ENCODE data around the gene COQ2. TPM values are rescaled to one million over a fixed set of nuclear protein-coding genes. Genes with fewer than 3 reads are reported as not detected.

The COQ2 gene
- total RNA-seq, 2 experiments from 2014 or later = 12.1 to 14.4 TPM

DNA sequence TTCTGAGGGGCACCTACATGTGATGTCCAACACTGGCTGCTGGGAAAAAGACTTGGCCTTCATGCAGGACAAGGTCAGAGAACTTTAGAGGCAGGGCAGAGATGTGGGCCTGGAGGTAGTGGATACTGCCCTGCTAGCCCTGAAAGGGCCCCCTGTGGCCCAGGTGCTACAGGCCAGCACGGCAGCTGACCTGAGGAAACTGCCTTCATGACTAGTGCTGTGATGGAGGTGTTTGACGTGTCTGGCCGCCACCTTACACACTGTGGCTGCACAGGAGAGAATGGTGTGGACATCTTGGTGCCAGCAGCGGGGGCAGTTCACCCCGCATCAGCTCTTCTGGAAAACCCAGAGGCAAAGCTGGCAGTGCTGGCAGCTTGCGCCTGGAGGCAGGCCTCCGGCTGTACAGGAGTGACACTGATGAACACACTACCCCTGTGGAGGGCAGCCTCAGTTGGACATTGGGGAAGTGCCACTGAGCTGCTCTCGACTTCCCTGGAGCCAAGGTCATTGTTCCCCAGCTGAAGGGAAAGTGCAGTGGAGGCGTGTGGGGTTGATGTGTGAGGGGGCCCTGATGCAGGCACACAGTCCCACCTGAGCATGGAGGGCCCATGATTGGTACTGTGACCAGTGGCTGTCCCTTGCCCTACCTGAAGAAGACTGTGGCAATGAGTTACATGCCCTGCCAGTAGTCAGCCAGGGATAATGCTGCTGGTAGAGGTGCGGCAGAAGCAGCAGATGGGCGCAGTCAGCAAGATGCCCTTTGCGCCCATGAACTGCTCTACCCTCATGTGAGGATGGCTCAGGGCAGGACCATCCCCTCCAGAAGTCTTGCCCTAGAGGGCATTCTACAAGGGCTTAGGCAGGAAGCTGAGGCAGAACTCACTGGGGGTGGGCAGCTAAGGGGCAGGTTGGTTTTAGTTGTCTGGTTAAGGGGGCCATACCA, 36.9 kb downstream of the COQ2 start:
- no peaks in the 10 kb centered on the region for H3K9me2 ChIP-seq (ENCODE audit: insufficient read depth, low read length)
- H3K4me3 ChIP-seq (ENCODE audit: low read depth, low read length, poor library complexity, severe bottlenecking) = no peak overlapping the region
- no peaks in the 10 kb centered on the region; the same call in 1 of the 2 replicates for H3K36me3 ChIP-seq (ENCODE audit: insufficient read depth, low read length)
- no peak overlapping the region for H3K27ac ChIP-seq (ENCODE audit: low read depth, low read length, poor library complexity, severe bottlenecking)
- DNase-seq (ENCODE audit: low spot score) = no peak
- no peaks in the 10 kb centered on the region for H4K20me1 ChIP-seq (ENCODE audit: insufficient read depth, low read length)
- TF ChIP-seq EZH2phosphoT487 (IDR thresholded peaks at IDR 0.05; ENCODE audit: borderline replicate concordance, low read depth, low read length) = no peak
- TF ChIP-seq CTCF (conservative IDR thresholded peaks at IDR 0.05; ENCODE audit: low read length) = no peak
- no peaks in the 10 kb centered on the region for H3K79me2 ChIP-seq (ENCODE audit: insufficient read depth, low read depth, low read length)
- H3K4me1 ChIP-seq (ENCODE audit: insufficient read depth, low read length, poor library complexity, severe bottlenecking) = peaks cover 5% of the 10 kb centered on the region
- ChIA-PET POLR2A (interaction anchor here (1.1 kb wide), 1 partner anchor 36 kb away, joined by 3 read pairs; the partner anchor contains the start of gene COQ2), CTCF (ENCODE audit: unreplicated experiment) (interaction anchor here (0.8 kb wide), 1 partner anchor 10 kb away, joined by 4 read pairs; no protein-coding TSS in a partner anchor)
- intact Hi-C loops (cut with micrococcal nuclease; ENCODE audit: unreplicated experiment) = no loop called here
- H2AFZ ChIP-seq (ENCODE audit: low read length) = no peak overlapping the region
- no peaks in the 10 kb centered on the region for H3K9me3 ChIP-seq (ENCODE audit: low read length)
- H3K4me2 ChIP-seq (ENCODE audit: low read length) = no peak overlapping the region
- BruUV-seq (replicated peaks) = no TSS peak

DNA sequence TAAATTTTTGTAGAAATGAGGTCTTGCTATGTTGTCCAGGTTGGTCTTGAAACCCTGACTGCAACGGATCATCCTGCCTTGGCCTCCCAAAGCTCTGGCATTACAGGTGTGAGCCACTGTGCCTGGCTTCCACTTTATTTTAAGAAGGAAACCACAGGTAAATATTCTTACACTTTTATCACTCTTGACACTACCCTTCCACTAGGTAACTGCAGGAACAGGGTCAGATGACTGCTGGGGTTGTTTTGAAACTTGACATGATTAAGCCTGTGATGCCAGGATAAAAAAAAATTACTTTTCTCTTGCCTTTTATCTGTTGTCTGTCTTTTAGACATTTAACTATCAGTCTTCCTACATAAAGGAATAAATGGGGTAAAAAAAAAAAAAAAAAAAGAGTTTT, 43.5 kb downstream of the COQ2 start:
- Histone ChIP-seq H3K4me2 (ENCODE audit: low read length) (peak overlapping the region; percentile 72), H3K4me3 (ENCODE audit: low read depth, low read length, poor library complexity, severe bottlenecking) (peak overlapping the region; percentile 35), H3K9me2 (ENCODE audit: insufficient read depth, low read length) (no peaks in the 10 kb centered on the region), H3K27ac (ENCODE audit: low read depth, low read length, poor library complexity, severe bottlenecking) (peak overlapping the region; percentile 90), H3K36me3 (ENCODE audit: insufficient read depth, low read length) (no peaks in the 10 kb centered on the region), H3K9me3 (ENCODE audit: low read length) (no peaks in the 10 kb centered on the region), H3K4me1 (ENCODE audit: insufficient read depth, low read length, poor library complexity, severe bottlenecking) (peaks cover 61% of the 10 kb centered on the region), H2AFZ (ENCODE audit: low read length) (no peak overlapping the region), H4K20me1 (ENCODE audit: insufficient read depth, low read length) (no peaks in the 10 kb centered on the region), H3K79me2 (ENCODE audit: insufficient read depth, low read depth, low read length) (no peaks in the 10 kb centered on the region)
- ChIA-PET CTCF (ENCODE audit: unreplicated experiment) (interaction anchor here (1.5 kb wide), 2 partner anchors 10 to 128 kb away, joined by 3 to 4 read pairs; no protein-coding TSS in a partner anchor), POLR2A (interaction anchor here (0.5 to 1.7 kb wide), 14 partner anchors 9 to 182 kb away, joined by 3 to 13 read pairs (median 3); no protein-coding TSS in a partner anchor)
- peak; percentile 28 for DNase-seq (ENCODE audit: low spot score)
- BruUV-seq (replicated peaks) = TSS peak; percentile 92
- TF ChIP-seq CTCF (conservative IDR thresholded peaks at IDR 0.05; ENCODE audit: low read length) (no peak), EZH2phosphoT487 (IDR thresholded peaks at IDR 0.05; ENCODE audit: borderline replicate concordance, low read depth, low read length) (no peak)
- intact Hi-C loops (cut with micrococcal nuclease; ENCODE audit: unreplicated experiment) = no loop called here
